ENCODE measurements around the gene CLMN. TPM values are rescaled to one million over a fixed set of nuclear protein-coding genes. Genes with fewer than 3 reads are reported as not detected.

CLMN gene
- total and polyA plus RNA-seq, 2 of the 8 experiments (the other 6 are each of a cell fraction or from before 2014, with no cell fraction given) = 1.6 to 8.2 TPM

- TF ChIP-seq EP300 (IDR thresholded peaks at IDR 0.05; ENCODE audit: borderline replicate concordance in 1 of 2, low read depth in 2 of 2, low read length in 2 of 2) (no peak), ATF2 (IDR thresholded peaks at IDR 0.05; ENCODE audit: low read length) (no peak), CHD1 (IDR thresholded peaks at IDR 0.05; ENCODE audit: low read depth, low read length) (no peak), CREB1 (IDR thresholded peaks at IDR 0.05) (no peak), HDAC2 (IDR thresholded peaks at IDR 0.05; ENCODE audit: borderline replicate concordance in 1 of 2, low read depth in 2 of 2, low read length in 2 of 2) (no peak), CHD2 (IDR thresholded peaks at IDR 0.05; ENCODE audit: low read length) (no peak)
Observed at GRCh38 chr14:95146079-95146771, 173.5 kb downstream of the CLMN start (continued).

Data from H1 (cell line).